Esophagus muscularis mucosa (tissue), 4 donors: Measurements from ENCODE around the gene MYOZ1.

Experiments
- CTCF ChIP-seq, 3 experiments: fragments of 200-600 bp in 2 of 3; fragments of 450-650 bp in 1 of 3; sonication (generic) in 2 of 3; IDR thresholded peaks; one replicate each; pipeline ENCODE4 v1.5.1; 2017 to 2019; ENCODE audit warnings: antibody characterized with exemption in 3 of 3, mild to moderate bottlenecking in 2 of 3, moderate library complexity in 1 of 3
- EP300 ChIP-seq: sonication (generic); formaldehyde crosslinking; IDR thresholded peaks from one replicate; pipeline ENCODE4 v1.6.1; 2017; ENCODE audit warnings: antibody characterized with exemption
- POLR2A ChIP-seq: fragments of 450-650 bp; IDR thresholded peaks from one replicate; pipeline ENCODE4 v1.6.1; 2017; ENCODE audit warnings: antibody characterized with exemption, moderate library complexity, mild to moderate bottlenecking, low read depth
- POLR2AphosphoS5 ChIP-seq, 2 donors: sonication (generic); formaldehyde crosslinking; IDR thresholded peaks; one replicate each; pipeline ENCODE4 v1.6.1; 2017; ENCODE audit warnings: antibody characterized with exemption in 2 of 2

- TF ChIP-seq CTCF (IDR thresholded peaks at IDR 0.05) = no peak
- TF ChIP-seq POLR2A = no peak
- no peak for TF ChIP-seq EP300
- peak; percentile 25 to 51 for TF ChIP-seq POLR2AphosphoS5 (IDR thresholded peaks at IDR 0.05)
Observed at GRCh38 chr10:73584737-73585136, 56.5 kb downstream of the MYOZ1 start.
